Stimulated activated CD8-positive, alpha-beta memory T cell treated with anti-CD3 and anti-CD28 coated beads, Interleukin-7, amount 100 ng/mL, for 1 hour (primary cell): ENCODE data around the gene SLC12A7.
"Not testable (repeated sequence)": the region's sequence is repeated elsewhere in the genome, so short reads cannot be mapped to it uniquely, and the experiment has no call there.

Source experiments
- DNase-seq, 2 donors: peaks; one replicate each; pipeline ENCODE4 v3.0.0-alpha.2; 2020; ENCODE audit warnings: low read depth in 2 of 2

SLC12A7 gene

DNA sequence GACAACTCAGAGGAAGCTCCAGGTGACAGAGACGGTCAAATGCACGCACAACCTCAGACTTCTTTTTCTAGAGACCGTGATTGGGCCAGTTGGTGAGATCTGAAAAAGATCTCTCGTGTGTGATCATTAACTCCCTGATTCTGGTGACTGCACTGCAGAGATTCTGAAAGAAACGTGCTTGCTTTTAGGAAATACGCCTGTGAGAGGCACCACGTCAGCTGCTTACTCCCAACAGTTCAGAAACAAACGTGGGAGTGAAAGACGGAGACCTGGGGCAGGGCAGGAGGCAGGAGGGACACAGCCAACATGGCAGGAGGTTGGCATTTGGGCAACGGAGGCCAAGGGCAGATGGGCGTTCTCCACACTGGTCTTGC is 15.9 kb downstream of the SLC12A7 start:
- DNase-seq = no peak

DNA sequence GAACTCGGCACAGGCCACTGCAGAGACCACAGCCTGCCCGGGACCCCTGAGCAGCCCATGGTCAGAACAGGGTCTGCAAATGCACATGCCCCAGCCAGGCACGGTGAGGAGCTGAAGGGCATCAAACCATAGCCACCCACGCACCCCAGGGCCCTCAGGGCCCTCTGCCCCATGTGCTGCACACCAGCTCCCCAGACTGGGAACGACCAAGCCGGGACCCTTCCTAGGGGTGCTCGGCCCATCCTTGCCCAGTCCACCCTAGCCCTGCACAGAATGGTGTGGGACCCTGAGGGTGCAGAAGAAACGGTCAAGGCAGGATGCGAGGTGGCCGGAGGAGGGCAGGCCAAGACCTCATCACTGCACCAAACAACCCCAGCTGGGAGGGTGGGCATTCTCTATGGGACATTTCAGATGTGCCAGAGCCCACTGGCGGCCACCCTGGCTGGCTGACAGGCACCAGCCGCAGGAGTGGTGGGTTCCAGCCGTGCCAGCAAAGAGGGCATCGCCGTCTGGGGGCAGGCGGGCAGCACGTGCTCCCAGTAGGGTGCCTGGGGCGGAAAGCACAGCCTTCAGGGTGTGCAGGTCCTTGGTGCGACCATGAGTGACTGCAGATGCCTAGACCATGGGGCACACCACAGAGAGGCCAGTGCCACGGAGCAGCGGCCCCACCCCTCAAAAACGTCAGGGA is 16.4 kb downstream of the SLC12A7 start:
- no peak for DNase-seq

DNA sequence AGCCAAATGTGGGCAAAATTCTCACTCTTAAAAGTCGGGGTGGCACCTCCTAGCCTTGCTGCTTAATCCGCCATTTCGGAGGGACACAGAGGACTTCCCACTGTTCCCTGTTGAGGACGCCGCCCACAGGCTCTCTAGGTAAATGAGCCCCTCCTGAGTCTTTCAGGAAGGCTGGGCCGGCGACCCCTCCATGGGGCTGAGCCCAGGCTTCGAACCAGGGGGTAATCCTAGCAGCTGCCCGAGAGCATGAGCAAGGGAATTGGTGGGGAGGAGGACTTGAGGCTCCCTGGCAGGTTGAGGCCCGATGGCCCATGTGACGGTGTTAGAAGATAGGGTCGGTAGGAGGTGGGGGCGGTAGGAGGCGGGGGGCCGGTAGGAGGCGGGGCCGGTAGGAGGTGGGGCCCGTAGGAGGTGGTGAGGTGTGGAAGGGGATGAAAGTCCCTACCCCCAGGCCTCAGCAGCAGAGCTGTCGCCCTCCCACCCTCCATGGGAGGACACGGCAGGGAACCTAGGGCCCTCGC is 17.1 kb downstream of the SLC12A7 start:
- DNase-seq = no peak

DNA sequence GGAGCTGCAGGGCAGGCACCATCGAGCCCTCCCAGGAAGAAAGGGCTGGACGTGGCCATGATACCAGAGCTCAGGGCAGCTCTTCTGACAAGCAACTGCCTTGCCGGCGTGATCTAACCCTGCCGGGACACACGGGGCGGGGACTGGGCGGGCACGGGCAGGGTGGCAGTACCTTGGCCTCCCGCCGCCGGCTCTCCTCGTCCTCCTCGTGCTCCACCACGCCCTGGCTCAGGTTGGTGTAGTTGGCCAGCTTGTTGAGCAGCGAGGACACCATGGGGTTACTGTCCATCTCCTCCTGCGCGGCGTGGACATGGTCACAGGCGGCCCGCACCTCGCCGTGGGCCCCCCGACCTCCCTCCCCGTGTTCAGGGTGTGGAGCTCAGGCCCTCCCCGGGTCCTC is 18.5 kb downstream of the SLC12A7 start:
- DNase-seq = no peak

DNA sequence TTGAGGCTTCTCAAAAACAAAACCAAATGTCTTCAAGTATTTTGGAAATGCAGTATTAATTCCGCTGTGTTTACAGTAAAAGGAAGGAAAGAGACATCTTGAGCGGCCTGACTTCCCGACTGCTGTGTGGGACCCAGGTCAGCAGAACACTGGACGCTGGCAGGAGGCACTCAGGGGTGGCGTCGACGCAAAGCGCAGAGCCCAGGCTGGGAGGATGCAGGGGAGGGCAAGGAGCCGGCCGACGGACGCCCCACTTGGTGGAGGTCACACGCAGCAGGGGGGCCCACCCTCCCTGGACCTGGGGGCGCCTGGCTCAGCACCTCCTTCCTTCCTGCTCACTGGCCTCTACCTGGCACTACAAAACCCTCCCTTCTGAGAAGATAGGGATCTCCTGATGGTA is 19.7 kb downstream of the SLC12A7 start:
- no peak for DNase-seq

DNA sequence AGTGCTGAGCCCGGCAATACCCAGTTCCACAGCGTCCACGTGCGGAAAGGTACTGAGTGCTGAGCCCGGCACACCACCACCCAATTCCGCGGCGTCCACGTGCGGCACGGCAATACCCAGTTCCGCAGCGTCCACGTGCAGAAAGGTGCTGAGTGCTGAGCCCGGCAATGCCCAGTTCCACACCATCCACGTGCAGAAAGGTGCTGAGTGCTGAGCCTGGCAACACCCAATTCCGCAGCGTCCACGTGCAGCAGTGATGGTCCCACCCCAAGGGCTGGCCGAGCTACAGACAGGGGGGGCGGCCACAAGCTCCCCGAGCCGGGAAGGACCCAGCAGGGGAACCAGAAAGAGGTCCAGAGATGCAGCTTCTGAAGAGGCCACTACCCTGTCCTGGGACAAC is 20.2 kb downstream of the SLC12A7 start:
- no peak for DNase-seq

DNA sequence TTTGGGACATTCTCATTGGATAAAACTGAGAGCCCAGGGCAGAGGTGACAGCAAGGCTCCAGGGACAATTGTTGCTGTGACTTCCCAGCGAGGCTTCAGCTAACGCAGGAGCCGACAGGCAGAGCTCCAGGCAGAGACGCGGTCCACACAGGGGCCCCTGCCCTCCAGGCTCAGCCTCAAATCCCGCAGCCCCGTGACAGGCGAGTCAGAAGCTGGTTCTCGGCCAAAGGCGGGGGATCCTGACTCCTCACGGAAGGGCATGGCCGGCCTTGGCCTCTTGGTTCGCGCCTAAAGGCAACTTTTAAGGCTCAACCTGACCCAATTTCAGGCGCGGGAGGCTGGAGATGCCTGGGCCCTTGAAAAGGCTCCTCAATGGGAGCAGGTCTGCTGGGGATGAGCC is 21.3 kb downstream of the SLC12A7 start:
- no peak for DNase-seq

DNA sequence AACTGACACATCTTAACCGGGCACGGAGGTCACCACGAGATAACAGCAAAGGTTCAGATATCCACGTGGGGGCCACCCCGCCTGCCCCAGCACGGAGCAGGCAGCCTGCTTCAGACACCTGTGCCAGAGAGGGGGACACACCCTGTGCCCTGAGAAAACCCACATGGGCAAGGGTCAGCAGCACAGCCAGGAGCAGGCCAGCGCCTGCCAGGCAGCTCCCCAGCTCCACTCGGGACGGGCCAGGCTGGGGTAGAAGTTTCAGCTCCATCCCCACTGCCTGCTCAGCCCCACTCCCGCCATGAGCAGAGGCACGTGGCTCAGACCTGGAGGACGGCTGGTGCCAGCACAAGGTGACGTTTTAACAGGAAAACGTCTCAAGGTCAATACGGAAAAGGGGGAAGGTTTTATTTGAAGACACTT is 22.2 kb downstream of the SLC12A7 start:
- DNase-seq = no peak

DNA sequence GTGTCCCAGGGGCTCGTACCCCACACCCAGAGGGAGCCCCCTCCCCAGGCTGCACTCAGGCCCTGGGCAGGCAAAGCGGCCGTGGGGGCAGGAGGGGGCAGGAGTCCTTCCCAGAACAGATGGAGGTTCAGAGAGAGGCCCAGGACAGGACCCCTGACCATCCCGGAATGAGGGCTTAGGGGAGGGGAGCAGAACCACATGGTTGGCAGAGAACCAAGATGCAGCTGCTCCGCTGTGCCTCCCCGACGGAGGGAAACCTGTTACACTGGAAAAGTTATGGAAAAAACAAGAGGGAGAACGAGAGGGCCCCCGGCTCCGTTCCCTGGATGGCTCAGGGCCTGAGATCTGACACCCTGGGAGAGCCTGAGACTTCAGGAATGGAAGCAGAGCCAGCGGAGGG is 22.7 kb downstream of the SLC12A7 start:
- no peak for DNase-seq

DNA sequence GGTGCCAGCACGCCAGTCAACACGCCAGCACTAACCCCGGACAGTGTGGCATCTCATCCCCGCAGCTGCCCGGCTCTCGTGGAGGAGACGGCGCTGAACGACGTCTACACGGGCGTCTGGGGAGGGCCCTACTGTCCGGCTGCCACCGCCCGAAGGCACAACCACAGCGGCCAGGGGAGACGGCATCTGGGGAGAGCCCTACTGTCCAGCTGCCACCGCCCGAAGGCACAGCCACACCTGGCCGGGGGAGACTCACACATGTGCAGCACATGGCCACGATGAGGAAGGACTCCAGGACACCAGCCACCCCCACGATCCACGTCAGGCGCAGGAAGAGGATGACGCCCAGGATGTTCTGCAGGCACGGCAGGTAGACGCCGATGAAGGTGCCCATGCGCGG is 23.1 kb downstream of the SLC12A7 start:
- no peak for DNase-seq

DNA sequence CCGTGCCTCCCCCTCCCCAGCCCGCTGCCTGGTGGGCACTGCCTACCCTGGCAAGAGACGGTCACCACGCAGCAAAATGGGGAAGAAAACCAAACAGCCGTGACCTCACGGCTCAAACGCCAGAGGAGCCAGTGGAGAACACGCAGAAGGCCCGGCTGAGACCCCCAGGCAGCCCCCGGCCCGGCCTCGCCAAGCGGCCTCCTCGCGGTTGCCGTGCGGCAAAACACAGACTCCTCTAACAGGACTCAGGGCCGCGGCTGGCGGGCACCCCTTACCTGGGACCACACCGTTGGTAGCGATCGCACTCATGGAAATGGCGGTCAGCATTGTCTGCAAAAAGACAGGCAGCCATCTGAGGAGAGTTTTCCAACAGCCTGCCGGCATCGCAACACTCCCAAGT is 23.8 kb downstream of the SLC12A7 start:
- no peak for DNase-seq

DNA sequence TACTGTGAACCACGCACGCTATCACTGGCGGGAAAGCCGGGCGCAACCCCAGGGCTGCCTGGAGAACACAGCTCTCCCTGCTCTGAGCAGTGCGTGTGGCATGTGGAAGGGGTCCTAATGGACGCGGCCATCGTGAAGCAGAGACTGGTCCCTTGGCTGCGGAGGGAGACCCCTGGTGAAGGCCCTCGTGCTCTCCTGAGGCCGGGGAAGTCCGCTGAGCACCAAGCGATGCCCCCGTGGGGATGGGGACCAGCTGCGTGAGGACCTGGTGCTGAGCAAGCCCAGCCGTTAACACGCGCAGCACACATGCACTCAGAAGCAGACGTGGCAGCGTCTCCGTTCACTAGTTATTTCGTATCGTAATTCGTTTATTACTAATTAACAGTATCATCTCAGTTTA is 24.4 kb downstream of the SLC12A7 start:
- no peak for DNase-seq

DNA sequence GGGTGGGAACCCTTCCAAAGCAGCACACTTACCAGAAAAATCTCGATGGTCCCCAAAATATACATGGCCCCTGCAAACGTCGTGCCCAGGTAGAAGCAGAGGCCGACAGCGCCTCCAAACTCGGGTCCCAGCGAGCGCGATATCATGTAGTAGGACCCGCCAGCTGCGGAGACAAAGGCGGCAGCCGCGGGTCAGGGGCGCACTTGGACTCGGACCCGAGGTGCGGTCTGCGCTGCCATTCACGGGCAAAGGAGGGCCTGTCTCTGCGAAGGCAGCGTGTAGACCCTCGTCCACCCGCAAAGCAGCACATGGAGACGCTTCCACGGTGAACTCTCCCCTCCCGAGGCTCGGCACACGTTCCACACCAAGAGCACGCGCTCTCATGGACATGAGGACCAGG is 25.0 kb downstream of the SLC12A7 start:
- no peak for DNase-seq

DNA sequence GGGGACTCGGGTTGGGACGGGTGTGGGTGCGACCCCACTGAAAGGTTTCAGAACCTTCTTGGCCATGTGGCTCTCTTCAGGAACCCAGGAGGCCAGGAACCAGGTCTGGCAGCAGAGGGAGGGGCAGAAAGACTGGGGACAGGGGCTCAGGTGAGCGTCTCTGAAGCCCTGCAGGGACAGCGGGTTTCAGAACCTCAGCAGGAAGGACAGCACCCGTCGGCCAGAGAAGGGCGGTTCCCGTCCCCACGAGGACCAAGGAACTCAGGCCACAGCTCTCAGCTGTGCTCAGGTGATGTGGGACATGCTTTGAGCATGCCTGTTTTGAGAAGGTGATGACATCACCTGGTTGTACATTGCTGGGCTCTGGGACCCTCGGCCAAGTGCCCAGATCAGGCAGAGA is 25.7 kb downstream of the SLC12A7 start:
- no peak for DNase-seq

DNA sequence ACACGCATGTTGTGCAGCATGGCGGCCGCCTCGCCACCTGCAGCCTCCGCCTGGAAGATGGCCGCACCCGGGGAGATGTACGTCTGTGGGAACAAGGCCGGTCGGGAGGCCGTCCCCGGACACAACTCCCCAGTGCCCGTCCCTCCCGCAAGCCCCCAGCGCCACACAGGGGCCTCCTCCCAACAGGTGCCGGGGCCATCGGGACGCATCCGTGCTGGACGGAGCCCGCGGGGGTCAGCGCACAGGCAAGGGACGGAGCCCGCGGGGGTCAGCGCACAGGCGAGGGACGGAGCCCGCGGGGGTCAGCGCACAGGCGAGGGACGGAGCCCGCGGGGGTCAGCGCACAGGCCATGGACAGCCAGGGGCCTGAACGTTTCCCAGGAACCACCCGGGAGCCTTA is 26.5 kb downstream of the SLC12A7 start:
- no peak for DNase-seq

DNA sequence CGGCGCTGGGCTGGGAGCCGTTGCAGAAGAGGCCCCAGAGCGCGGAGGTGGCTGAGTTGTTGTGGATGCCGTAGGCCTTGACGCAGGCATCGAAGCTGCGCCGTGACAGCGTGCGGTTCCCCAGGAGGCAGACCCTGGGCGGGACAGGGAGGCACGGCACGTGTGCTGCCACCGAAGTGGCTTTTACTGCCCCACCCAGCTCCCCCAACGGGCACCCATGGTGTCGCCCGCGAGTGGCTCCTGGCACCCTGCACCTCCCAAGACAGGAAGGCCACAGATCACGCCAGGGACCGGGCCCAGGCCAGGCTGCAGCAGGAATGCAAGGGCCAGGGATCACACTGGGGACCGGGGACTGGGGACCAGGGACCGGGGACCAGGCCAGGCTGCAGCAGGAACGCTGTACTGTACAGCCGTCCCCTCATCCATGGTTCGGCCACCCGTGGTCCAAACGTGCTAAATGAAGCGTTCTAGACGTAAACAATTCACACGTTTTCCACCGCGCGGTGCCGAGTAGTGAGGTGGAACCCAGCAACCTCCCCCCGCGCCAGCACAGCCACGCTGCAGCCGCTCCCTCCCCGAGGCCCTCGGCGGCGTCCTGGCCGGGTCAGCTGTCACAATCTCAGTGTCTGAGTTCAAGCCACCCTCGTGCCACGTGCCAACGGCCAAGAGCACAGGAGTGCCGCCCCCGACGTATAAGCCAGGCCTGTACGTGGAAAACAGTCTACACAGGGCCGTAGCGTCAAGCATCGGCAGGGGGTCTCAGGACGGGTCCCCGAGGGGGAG is 27.8 kb downstream of the SLC12A7 start:
- no peak for DNase-seq

DNA sequence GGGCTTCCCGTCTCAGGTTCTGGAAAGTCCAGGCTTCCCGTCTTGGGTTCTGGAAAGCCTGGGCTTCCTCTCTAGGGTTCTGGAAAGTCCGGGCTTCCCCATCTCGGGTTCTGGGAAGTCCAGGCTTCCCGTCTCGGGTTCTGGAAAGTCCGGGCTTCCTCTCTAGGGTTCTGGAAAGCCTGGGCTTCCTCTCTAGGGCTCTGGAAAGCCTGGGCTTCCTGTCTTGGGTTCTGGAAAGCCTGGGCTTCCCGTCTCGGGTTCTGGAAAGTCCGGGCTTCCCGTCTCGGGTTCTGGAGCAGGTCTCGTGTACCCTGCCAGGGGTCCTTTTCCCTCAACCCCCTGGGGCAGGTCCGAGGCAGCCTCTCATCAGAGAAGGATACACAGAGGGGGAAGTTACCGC is 28.8 kb downstream of the SLC12A7 start:
- not testable (repeated sequence) for DNase-seq

DNA sequence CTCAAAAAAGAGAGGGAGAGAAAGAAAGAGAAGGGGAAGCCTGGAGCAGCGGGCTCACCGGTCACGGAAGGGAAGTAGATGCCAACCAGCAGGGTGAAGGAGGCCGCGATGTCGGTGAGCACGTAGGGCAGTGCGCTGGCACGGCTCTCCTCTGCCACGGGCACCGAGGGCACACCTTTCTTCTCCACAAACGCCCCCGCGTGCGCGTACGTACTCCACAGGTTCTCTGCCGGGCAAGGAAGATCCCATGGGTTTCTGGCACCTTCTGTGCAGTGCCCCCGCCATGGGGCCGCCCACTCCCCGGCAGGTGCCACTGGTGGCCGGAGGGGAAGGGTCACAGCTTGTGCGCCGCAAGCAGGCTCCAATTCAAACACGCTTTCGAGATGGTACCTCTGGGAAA is 30.3 kb downstream of the SLC12A7 start:
- DNase-seq = no peak

DNA sequence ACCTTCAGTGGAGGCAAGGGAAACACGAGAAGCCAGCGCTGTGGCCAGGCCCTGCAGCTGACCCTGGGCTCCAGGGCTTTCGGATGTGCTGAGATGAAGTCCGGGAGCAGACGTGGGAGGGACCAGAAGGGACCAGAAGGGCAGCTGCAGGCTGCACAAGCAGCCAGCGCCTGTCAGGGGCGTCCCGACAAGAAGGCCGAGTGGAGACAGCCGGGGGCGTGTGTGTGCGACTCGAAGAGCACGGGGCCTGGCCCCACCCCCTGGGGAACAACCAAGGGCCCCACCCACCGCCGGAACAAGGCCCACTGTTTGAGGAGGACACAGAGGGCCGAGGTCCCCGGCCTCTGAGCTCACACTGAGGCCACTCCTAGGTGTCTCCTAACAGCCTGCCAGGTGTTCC is 31.4 kb downstream of the SLC12A7 start:
- no peak for DNase-seq

DNA sequence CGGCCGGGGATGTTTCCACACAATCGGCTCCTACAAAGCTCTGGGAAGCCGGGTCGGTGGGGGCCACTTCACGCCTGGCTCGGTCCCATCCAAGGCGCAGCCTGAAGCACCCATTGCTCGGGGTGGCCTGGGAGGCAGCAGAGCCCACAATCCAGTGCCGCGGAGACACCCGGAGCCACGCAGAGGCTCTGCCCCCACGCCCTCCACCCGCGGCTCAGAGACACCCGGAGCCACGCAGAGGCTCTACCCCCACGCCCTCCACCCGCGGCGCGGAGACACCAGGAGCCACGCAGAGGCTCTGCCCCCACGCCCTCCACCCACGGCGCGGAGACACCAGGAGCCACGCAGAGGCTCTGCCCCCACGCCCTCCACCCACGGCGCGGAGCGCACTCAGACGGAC is 31.9 kb downstream of the SLC12A7 start:
- no peak for DNase-seq

DNA sequence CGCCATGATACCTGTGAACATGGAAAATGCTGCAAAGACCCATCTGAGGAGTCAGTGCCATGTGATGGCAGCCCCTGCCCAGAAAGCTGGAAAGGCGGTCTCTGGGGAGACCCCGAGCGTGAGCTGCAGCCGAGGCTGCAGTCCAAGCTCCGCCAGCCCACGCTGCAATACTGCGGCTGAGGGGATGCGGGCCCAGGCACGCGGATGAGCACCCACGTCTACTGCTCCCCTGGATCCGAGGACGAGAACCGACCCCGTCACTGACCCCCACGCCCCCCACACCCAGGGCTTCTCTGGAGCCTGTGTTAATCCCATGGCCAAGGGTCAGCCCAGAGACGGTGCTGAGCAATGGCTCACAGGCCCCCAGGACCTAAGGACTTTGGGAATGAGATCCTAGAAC is 32.4 kb downstream of the SLC12A7 start:
- DNase-seq = no peak

DNA sequence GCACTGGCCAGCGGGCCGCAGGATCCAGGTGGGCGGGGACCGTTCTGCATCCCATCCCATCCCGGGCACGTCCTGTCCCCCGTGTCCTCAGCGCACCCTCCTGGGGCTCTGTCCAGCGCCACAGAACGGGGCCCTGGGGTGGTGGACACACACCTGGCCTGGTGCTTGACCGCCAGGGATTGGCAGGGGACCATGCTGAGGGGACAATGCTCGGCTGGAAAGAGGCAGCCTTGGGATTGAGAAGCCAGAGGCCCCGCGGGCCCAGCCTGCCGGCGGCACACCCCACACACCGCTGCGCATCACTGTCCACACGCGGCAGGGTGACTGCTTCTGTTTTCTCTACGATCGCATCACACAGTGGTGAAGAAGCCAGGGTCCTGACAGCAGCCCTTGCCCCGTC is 33.0 kb downstream of the SLC12A7 start:
- no peak for DNase-seq

DNA sequence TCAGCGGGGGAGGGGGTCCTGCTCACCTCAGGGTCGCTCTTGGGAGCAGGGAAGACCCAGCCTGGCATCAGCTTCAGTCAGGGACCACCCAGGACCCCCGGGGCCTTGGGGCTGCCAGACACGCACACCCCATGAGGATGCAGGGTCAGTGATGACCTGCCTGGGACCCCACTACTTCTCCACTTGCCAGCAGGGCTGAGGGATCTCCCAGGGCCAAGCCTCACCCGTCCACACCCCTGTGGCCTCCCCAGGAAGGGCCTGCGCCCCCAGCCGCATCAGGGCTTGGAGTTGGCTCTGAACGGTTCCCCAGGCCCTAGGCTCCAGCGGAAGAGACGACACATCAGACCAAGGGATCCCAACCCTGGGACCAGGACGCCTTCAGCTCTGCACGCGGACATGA is 33.7 kb downstream of the SLC12A7 start:
- no peak for DNase-seq
